ENCODE measurements around the gene TBC1D17. TPM values are rescaled to one million over a fixed set of nuclear protein-coding genes. Genes with fewer than 3 reads are reported as not detected.
A peak's percentile ranks its signal among the peaks of the same experiment; 100 is the strongest.

The TBC1D17 gene
- total RNA-seq, 1 experiment from 2014 or later = 35.1 TPM

DNA sequence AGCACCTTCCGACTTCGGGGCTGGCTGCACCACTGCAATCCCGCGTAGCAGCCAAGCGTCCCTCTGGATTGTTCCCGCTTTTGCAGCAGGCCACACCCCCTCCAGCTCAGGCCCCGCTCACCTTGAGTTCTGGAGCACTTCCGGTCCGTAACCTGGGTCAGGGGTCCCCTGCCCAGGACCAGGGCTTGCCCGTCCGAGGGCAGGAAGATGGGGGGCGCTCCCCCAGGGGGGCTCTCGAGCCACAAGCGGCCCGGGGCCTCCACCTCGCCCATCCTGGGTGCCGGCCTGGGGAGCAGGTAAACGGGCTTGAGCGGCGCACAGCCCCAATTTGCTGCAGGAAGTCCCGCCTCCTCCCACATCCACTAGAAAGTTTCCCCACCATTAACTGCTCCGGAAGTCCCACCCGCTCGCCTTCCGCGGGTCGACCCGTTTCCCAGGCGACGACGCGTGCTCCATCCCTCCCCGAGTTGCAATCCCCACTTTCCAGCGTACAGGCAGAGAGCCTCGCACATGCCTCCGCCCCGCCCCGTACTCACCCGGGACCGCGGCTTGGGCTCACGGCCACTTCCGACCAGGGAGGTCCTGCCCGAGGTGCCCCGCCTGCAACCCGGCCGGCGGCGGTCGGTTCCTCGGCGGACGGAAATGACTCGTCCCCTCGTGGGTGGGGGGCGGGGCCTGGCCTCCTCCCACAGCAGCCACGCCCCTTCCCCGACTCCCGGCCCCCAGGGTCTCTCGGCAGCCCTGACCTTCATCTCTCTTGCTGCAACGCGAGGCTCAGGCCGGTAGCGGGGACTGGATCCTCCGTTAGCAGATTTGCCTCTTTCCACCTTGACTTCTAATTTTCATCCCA, 10.3 kb upstream of the TBC1D17 start, which contains the start of gene PNKP:
Gene PNKP (minus strand): TSS at position 644 of the 850 bp plus-strand sequence. CDS start 372 bp downstream, at position 272.
- BruUV-seq (replicated peaks) = no TSS peak
- Histone ChIP-seq H3K36me3 (ENCODE audit: insufficient read depth, low read length, poor library complexity, severe bottlenecking) (peaks cover 33% of the 10 kb centered on the region), H3K9me3 (ENCODE audit: low read depth, low read length, poor library complexity, severe bottlenecking) (no peaks in the 10 kb centered on the region), H3K27me3 (replicated peaks; ENCODE audit: insufficient read depth, low read depth, low read length, poor library complexity) (no peaks in the 10 kb centered on the region), H3K27ac (ENCODE audit: low read depth, low read length, poor library complexity, severe bottlenecking) (peak within 1 kb of the TSS; percentile 90), H3K4me3 (ENCODE audit: low read depth, low read length, poor library complexity, severe bottlenecking) (peak within 1 kb of the TSS; percentile 92), H3K4me1 (ENCODE audit: insufficient read depth, low read length, poor library complexity, severe bottlenecking) (peaks cover 33% of the 10 kb centered on the region)
- peak; percentile 96 for DNase-seq (ENCODE audit: low spot score)
- intact Hi-C loops (cut with micrococcal nuclease; ENCODE audit: unreplicated experiment) = loop anchor here (5.0 kb wide), 1 partner anchor 100 kb away; the partner anchor contains the start of gene AP2A1
- no peak for TF ChIP-seq EZH2 (IDR thresholded peaks at IDR 0.05; ENCODE audit: borderline replicate concordance, low read depth, low read length, poor library complexity, severe bottlenecking)
- TF ChIP-seq, protein P1, sequence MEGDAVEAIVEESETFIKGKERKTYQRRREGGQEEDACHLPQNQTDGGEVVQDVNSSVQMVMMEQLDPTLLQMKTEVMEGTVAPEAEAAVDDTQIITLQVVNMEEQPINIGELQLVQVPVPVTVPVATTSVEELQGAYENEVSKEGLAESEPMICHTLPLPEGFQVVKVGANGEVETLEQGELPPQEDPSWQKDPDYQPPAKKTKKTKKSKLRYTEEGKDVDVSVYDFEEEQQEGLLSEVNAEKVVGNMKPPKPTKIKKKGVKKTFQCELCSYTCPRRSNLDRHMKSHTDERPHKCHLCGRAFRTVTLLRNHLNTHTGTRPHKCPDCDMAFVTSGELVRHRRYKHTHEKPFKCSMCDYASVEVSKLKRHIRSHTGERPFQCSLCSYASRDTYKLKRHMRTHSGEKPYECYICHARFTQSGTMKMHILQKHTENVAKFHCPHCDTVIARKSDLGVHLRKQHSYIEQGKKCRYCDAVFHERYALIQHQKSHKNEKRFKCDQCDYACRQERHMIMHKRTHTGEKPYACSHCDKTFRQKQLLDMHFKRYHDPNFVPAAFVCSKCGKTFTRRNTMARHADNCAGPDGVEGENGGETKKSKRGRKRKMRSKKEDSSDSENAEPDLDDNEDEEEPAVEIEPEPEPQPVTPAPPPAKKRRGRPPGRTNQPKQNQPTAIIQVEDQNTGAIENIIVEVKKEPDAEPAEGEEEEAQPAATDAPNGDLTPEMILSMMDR (conservative IDR thresholded peaks at IDR 0.05; ENCODE audit: low read depth, low read length) = no peak
- ChIA-PET POLR2A (ENCODE audit: low non-redundant PET) (interaction anchor here (0.6 kb wide), 2 partner anchors 269 to 674 kb away, joined by 5 read pairs; no protein-coding TSS in a partner anchor), CTCF (interaction anchor here (0.8 kb wide), 2 partner anchors 13 to 15 kb away, joined by 3 read pairs; no protein-coding TSS in a partner anchor)

DNA sequence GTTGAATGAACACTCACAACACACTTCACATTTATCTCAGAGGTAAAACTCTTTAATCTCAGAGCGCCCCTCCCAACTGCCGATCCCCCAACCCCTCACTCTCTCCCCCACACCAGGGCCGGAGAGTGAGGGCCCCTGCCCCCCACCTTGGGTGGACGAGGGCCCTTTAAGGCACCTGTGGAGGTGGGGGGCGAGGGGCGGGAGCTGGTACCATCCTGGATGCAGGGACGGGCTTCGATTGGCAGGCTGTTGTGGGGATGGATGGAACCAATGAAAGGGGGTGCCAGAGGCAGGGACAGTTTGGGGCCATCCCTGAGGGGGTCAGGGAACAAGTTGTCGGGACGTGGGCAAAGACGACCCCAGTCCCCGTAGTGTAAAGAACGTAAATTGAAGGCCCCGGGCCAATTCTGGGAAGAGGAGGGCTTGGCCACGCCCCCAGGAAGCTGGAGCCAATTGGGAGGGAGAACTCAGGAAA, 8.5 kb upstream of the TBC1D17 start:
- intact Hi-C loops (cut with micrococcal nuclease; ENCODE audit: unreplicated experiment) = loop anchor here (5.0 kb wide), 1 partner anchor 102 kb away; the partner anchor contains the start of gene AP2A1
- Histone ChIP-seq H3K4me3 (ENCODE audit: low read depth, low read length, poor library complexity, severe bottlenecking) (peak overlapping the region; percentile 52), H3K36me3 (ENCODE audit: insufficient read depth, low read length, poor library complexity, severe bottlenecking) (peaks cover 18% of the 10 kb centered on the region), H3K27ac (ENCODE audit: low read depth, low read length, poor library complexity, severe bottlenecking) (peak overlapping the region; percentile 90), H3K9me3 (ENCODE audit: low read depth, low read length, poor library complexity, severe bottlenecking) (no peaks in the 10 kb centered on the region), H3K27me3 (replicated peaks; ENCODE audit: insufficient read depth, low read depth, low read length, poor library complexity) (no peaks in the 10 kb centered on the region), H3K4me1 (ENCODE audit: insufficient read depth, low read length, poor library complexity, severe bottlenecking) (peaks cover 33% of the 10 kb centered on the region)
- DNase-seq (ENCODE audit: low spot score) = no peak
- POLR2A ChIA-PET (ENCODE audit: low non-redundant PET) = interaction anchor here (0.8 to 1.0 kb wide), 2 partner anchors 61 to 64 kb away, joined by 4 to 10 read pairs; partner anchors contain the start of genes ATF5 and NUP62
- BruUV-seq (replicated peaks) = no TSS peak
- CTCF ChIA-PET = interaction anchor here (0.6 kb wide), 1 partner anchor 21 kb away, joined by 3 read pairs; no protein-coding TSS in a partner anchor
- TF ChIP-seq EZH2 (IDR thresholded peaks at IDR 0.05; ENCODE audit: borderline replicate concordance, low read depth, low read length, poor library complexity, severe bottlenecking) = no peak
- TF ChIP-seq, protein P1 (conservative IDR thresholded peaks at IDR 0.05; ENCODE audit: low read depth, low read length) = no peak

DNA sequence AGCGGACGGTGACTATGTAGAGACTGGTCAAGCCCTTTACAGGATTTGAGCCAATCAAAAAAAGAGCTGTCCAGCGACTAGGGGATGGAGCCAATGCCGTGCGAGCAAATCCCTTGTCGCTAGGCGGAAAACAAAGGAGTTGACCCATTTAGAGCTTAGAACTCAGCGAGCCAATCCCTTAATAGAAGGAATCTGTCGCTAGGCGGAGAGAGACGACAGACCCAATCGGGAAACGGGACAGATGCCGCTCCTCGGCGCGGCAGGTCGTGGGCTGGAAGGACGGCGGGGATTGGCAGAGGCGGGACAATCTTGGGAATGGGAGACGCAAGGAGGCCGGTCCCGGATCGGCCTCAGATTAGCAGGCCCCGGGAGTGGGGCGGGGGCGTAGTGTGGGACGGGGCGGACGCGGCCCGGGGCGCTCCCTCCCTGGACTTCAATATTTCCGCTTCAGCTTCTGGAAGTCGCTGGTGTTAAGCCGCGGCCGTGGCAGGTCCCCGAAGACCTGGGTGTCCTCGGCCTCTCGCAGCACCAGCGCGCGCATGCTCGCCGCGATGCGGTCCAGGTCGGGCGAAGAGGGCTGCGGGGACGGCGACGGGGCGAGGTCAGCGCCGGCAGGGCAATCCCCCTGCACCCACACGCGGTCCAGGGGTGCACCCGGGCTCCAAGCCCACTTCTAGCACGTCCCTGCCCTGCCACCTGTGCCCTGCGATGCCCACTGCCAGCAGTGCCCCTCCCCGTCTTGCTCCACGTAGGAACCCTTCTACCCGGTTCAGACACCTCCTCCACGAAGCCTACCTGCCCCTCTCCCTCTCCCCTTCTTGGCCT, 7.8 kb upstream of the TBC1D17 start:
- ChIA-PET POLR2A (ENCODE audit: low non-redundant PET) (interaction anchor here (0.8 to 1.0 kb wide), 2 partner anchors 60 to 64 kb away, joined by 4 to 10 read pairs; partner anchors contain the start of genes ATF5 and NUP62), CTCF (interaction anchor here (0.6 kb wide), 1 partner anchor 21 kb away, joined by 3 read pairs; no protein-coding TSS in a partner anchor)
- Histone ChIP-seq H3K4me3 (ENCODE audit: low read depth, low read length, poor library complexity, severe bottlenecking) (peak overlapping the region; percentile 52), H3K36me3 (ENCODE audit: insufficient read depth, low read length, poor library complexity, severe bottlenecking) (peaks cover 11% of the 10 kb centered on the region), H3K27me3 (replicated peaks; ENCODE audit: insufficient read depth, low read depth, low read length, poor library complexity) (no peaks in the 10 kb centered on the region), H3K4me1 (ENCODE audit: insufficient read depth, low read length, poor library complexity, severe bottlenecking) (peaks cover 33% of the 10 kb centered on the region), H3K9me3 (ENCODE audit: low read depth, low read length, poor library complexity, severe bottlenecking) (no peaks in the 10 kb centered on the region), H3K27ac (ENCODE audit: low read depth, low read length, poor library complexity, severe bottlenecking) (peak overlapping the region; percentile 79)
- no TSS peak for BruUV-seq (replicated peaks)
- no peak for TF ChIP-seq EZH2 (IDR thresholded peaks at IDR 0.05; ENCODE audit: borderline replicate concordance, low read depth, low read length, poor library complexity, severe bottlenecking)
- peak; percentile 100 for DNase-seq (ENCODE audit: low spot score)
- intact Hi-C loops (cut with micrococcal nuclease; ENCODE audit: unreplicated experiment) = loop anchor here (5.0 to 10.0 kb wide), 2 partner anchors 102 to 375 kb away; partner anchors contain the start of genes AP2A1 and RPS11
